ENCODE measurements around the gene MPP4. TPM values are rescaled to one million over a fixed set of nuclear protein-coding genes. Genes with fewer than 3 reads are reported as not detected.

The MPP4 gene
- total RNA-seq, 1 experiment from 2014 or later: 0.16 TPM

GRCh38 chr2:201697899-201698298, 545 bp downstream of the MPP4 start:
- CTCF ChIA-PET: no interaction called here
- Mint-ChIP-seq H3K4me3 (ENCODE audit: unreplicated experiment) (no peak overlapping the region), H3K9me3 (ENCODE audit: unreplicated experiment) (no peaks in the 10 kb centered on the region), H3K4me1 (ENCODE audit: low read depth, unreplicated experiment) (peaks cover 22% of the 10 kb centered on the region), H3K36me3 (ENCODE audit: insufficient read depth, unreplicated experiment) (peaks cover 14% of the 10 kb centered on the region), H3K27ac (ENCODE audit: unreplicated experiment) (peak overlapping the region; percentile 11), H3K27me3 (ENCODE audit: insufficient read depth, unreplicated experiment) (no peaks in the 10 kb centered on the region)
- intact Hi-C loops (cut with micrococcal nuclease; ENCODE audit: unreplicated experiment): no loop called here
- peaks cover 32% of the 10 kb centered on the region for H3K4me1 ChIP-seq
- TF ChIP-seq CTCF (IDR thresholded peaks at IDR 0.05; ENCODE audit: insufficient read depth in 1 of 2, low read depth in 1 of 2, low read length in 1 of 2, severe bottlenecking in 1 of 2, unreplicated experiment in 1 of 2): no peak
- no peak for DNase-seq
- POLR2A ChIA-PET: no interaction called here
- no peaks in the 10 kb centered on the region for H3K36me3 ChIP-seq (ENCODE audit: control insufficient read depth, insufficient read depth, low read length)
- no TSS peak for BruUV-seq (replicated peaks)
- H3K4me3 ChIP-seq (ENCODE audit: low read depth, low read length): no peak overlapping the region
- no peaks in the 10 kb centered on the region for H3K9me3 ChIP-seq
- H3K27me3 ChIP-seq (replicated peaks; ENCODE audit: control insufficient read depth, insufficient read depth, low read length): no peaks in the 10 kb centered on the region

- POLR2A ChIA-PET: no interaction called here
- Histone ChIP-seq H3K4me1 (peaks cover 32% of the 10 kb centered on the region), H3K36me3 (ENCODE audit: control insufficient read depth, insufficient read depth, low read length) (no peaks in the 10 kb centered on the region), H3K9me3 (no peaks in the 10 kb centered on the region), H3K4me3 (ENCODE audit: low read depth, low read length) (no peak overlapping the region), H3K27me3 (replicated peaks; ENCODE audit: control insufficient read depth, insufficient read depth, low read length) (no peaks in the 10 kb centered on the region)
- no peak overlapping the region for H3K4me3 Mint-ChIP-seq (ENCODE audit: unreplicated experiment)
- no peaks in the 10 kb centered on the region for H3K27me3 Mint-ChIP-seq (ENCODE audit: insufficient read depth, unreplicated experiment)
- no peak overlapping the region for H3K27ac Mint-ChIP-seq (ENCODE audit: unreplicated experiment)
- TF ChIP-seq CTCF (IDR thresholded peaks at IDR 0.05; ENCODE audit: insufficient read depth in 1 of 2, low read depth in 1 of 2, low read length in 1 of 2, severe bottlenecking in 1 of 2, unreplicated experiment in 1 of 2): no peak
- peaks cover 22% of the 10 kb centered on the region for H3K4me1 Mint-ChIP-seq (ENCODE audit: low read depth, unreplicated experiment)
- intact Hi-C loops (cut with micrococcal nuclease; ENCODE audit: unreplicated experiment): no loop called here
- DNase-seq: no peak
- CTCF ChIA-PET: no interaction called here
- peaks cover 8% of the 10 kb centered on the region for H3K36me3 Mint-ChIP-seq (ENCODE audit: insufficient read depth, unreplicated experiment)
- no TSS peak for BruUV-seq (replicated peaks)
- H3K9me3 Mint-ChIP-seq (ENCODE audit: unreplicated experiment): no peaks in the 10 kb centered on the region
Measured at GRCh38 chr2:201696151-201696659, 2.2 kb downstream of the MPP4 start.

DNA sequence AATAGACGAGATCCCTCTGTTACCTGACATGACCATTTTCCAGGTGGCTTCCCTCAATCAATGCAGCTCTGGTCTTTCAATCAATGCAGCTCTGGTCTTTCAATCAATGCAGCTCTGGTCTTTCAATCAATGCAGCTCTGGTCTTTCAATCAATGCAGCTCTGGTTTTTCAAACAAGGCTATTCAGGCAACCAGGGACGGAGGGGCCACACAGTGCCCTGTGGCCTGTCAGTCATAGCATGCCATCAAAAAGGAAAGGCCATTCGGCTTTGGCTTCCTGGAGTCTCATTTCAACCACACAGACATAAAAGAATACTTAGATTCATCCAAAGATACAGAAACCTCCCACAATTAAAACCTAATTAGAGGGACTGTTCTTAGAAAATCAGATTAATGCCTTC, 13.3 kb downstream of the MPP4 start:
- intact Hi-C loops (cut with micrococcal nuclease; ENCODE audit: unreplicated experiment): no loop called here
- POLR2A ChIA-PET: interaction anchor here (0.6 kb wide), 1 partner anchor 350 kb away, joined by 3 read pairs; no protein-coding TSS in a partner anchor
- no peaks in the 10 kb centered on the region for H3K9me3 ChIP-seq
- Mint-ChIP-seq H3K4me1 (ENCODE audit: low read depth, unreplicated experiment) (no peaks in the 10 kb centered on the region), H3K4me3 (ENCODE audit: unreplicated experiment) (no peak overlapping the region), H3K27me3 (ENCODE audit: insufficient read depth, unreplicated experiment) (peaks cover 9% of the 10 kb centered on the region), H3K27ac (ENCODE audit: unreplicated experiment) (no peak overlapping the region), H3K9me3 (ENCODE audit: unreplicated experiment) (no peaks in the 10 kb centered on the region), H3K36me3 (ENCODE audit: insufficient read depth, unreplicated experiment) (no peaks in the 10 kb centered on the region)
- TF ChIP-seq CTCF (IDR thresholded peaks at IDR 0.05; ENCODE audit: insufficient read depth in 1 of 2, low read depth in 1 of 2, low read length in 1 of 2, severe bottlenecking in 1 of 2, unreplicated experiment in 1 of 2): no peak
- no TSS peak for BruUV-seq (replicated peaks)
- CTCF ChIA-PET: no interaction called here
- H3K36me3 ChIP-seq (ENCODE audit: control insufficient read depth, insufficient read depth, low read length): no peaks in the 10 kb centered on the region
- no peak overlapping the region for H3K4me3 ChIP-seq (ENCODE audit: low read depth, low read length)
- no peaks in the 10 kb centered on the region for H3K4me1 ChIP-seq
- DNase-seq: no peak
- H3K27me3 ChIP-seq (replicated peaks; ENCODE audit: control insufficient read depth, insufficient read depth, low read length): no peaks in the 10 kb centered on the region

Data from Caco-2 (cell line).